ENCODE results near the gene HCK.
"Not testable (repeated sequence)": the region's sequence is repeated elsewhere in the genome, so short reads cannot be mapped to it uniquely, and the experiment has no call there.

HCK gene

GRCh38 chr20:32116079-32116521 lies 64.1 kb downstream of the HCK start:
- TF ChIP-seq, protein P1, sequence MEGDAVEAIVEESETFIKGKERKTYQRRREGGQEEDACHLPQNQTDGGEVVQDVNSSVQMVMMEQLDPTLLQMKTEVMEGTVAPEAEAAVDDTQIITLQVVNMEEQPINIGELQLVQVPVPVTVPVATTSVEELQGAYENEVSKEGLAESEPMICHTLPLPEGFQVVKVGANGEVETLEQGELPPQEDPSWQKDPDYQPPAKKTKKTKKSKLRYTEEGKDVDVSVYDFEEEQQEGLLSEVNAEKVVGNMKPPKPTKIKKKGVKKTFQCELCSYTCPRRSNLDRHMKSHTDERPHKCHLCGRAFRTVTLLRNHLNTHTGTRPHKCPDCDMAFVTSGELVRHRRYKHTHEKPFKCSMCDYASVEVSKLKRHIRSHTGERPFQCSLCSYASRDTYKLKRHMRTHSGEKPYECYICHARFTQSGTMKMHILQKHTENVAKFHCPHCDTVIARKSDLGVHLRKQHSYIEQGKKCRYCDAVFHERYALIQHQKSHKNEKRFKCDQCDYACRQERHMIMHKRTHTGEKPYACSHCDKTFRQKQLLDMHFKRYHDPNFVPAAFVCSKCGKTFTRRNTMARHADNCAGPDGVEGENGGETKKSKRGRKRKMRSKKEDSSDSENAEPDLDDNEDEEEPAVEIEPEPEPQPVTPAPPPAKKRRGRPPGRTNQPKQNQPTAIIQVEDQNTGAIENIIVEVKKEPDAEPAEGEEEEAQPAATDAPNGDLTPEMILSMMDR (IDR thresholded peaks at IDR 0.05; ENCODE audit: insufficient read depth, missing control alignments) = no peak
- no peak for FAIRE-seq
- no peak for DNase-seq (ENCODE audit: insufficient read length, low spot score)

- not testable (repeated sequence) for FAIRE-seq; DNase-seq (ENCODE audit: insufficient read length, low spot score)
Observed at GRCh38 chr20:32116796-32117195, 64.8 kb downstream of the HCK start.

- FAIRE-seq; DNase-seq (ENCODE audit: insufficient read length, low spot score): not testable (repeated sequence)
Observed at GRCh38 chr20:32118427-32118826, 66.4 kb downstream of the HCK start.

DNA sequence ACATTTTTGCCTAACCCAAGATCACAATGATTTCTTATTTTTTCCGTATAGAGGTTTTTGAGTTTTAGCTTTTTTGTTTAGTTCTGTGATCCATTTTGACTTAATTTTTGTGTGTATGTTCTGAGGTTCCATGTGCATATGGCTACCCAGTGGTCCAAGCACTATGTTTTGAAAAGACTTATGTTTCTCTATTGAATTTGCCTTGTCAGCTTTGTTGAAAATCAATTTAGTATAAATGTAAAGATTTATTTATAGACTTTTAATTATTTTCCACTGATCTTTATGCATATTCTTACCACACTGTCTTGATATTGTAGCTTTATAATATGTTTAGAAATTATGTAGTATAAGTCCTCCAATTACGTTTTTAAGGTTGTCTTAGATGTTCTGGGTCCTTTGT lies 67.7 kb downstream of the HCK start:
- DNase-seq (ENCODE audit: insufficient read length, low spot score) = no peak
- TF ChIP-seq, protein P1 (IDR thresholded peaks at IDR 0.05; ENCODE audit: insufficient read depth, missing control alignments) = no peak
- FAIRE-seq = no peak

DNA sequence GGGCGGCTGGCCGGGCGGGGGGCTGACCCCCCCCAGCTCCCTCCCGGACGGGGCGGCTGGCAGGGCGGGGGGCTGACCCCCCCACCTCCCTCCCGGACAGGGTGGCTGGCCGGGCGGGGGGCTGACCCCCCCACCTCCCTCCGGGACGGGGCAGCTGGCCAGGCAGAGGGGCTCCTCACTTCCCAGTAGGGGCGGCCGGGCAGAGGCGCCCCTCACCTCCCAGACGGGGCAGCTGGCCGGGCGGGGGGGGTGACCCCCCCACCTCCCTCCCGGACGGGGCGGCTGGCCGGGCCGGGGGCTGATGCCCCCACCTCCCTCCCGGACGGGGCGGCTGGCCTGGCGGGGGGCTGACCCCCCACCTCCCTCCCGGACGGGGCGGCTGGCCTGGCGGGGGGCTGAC lies 69.9 kb downstream of the HCK start:
- FAIRE-seq; DNase-seq (ENCODE audit: insufficient read length, low spot score): not testable (repeated sequence)

- FAIRE-seq (no peak), DNase-seq (ENCODE audit: insufficient read length, low spot score) (no peak)
- TF ChIP-seq, protein P1 (IDR thresholded peaks at IDR 0.05; ENCODE audit: insufficient read depth, missing control alignments) = no peak
Observed at GRCh38 chr20:32123088-32123487, 71.0 kb downstream of the HCK start.

GRCh38 chr20:32124916-32125454 lies 72.9 kb downstream of the HCK start:
- DNase-seq (ENCODE audit: insufficient read length, low spot score) (no peak), FAIRE-seq (no peak)
- TF ChIP-seq, protein P1 (IDR thresholded peaks at IDR 0.05; ENCODE audit: insufficient read depth, missing control alignments) = no peak

GRCh38 chr20:32125506-32125905 lies 73.5 kb downstream of the HCK start:
- FAIRE-seq (no peak), DNase-seq (ENCODE audit: insufficient read length, low spot score) (no peak)
- TF ChIP-seq, protein P1 (IDR thresholded peaks at IDR 0.05; ENCODE audit: insufficient read depth, missing control alignments) = no peak

DNA sequence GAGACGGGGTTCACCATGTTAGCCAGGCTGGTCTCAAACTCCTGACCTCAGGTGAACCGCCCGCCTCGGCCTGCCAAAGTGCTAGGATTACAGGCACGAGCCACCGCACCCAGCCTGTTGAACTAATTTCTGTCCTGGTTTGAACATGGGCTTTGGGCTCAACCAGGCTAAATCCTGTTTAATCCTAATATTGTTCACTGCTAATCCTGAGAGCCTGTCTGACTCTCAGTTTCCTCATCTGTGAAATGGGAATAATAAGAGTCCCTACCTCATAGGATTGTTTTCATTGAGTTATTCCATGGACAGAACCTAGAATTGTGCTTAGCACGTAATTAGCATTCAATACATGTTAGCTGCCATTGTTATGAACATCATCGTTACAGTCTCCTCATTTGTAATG lies 74.9 kb downstream of the HCK start:
- FAIRE-seq = no peak

More for the DNA sequence above, 74.9 kb downstream of the HCK start:
- TF ChIP-seq, protein P1 (IDR thresholded peaks at IDR 0.05; ENCODE audit: insufficient read depth, missing control alignments) = no peak
- DNase-seq (ENCODE audit: insufficient read length, low spot score) = no peak

Measured in D721Med (cell line).